ENCODE measurements around the gene TREML2.

The TREML2 gene

DNA sequence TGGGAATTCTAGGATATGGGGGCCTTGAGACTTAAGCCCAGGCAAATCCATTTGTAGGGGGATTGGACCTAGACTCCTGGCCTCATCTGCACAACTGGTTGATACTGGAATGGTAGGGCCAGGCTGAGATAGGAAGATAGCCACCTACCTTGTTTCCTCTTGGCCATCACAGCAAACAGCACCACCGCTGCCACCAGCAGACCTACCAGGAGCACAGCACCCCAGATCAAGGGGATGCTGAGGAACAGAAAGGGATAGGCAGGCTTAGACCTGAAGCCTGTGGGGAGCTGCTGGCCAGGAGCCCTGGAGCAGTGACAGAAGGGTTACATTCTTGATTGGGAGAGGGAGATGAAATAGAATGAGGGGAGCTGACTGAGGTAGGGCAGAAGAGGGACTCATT lies 50.3 kb downstream of the TREML2 start:
- TF ChIP-seq, protein P1, sequence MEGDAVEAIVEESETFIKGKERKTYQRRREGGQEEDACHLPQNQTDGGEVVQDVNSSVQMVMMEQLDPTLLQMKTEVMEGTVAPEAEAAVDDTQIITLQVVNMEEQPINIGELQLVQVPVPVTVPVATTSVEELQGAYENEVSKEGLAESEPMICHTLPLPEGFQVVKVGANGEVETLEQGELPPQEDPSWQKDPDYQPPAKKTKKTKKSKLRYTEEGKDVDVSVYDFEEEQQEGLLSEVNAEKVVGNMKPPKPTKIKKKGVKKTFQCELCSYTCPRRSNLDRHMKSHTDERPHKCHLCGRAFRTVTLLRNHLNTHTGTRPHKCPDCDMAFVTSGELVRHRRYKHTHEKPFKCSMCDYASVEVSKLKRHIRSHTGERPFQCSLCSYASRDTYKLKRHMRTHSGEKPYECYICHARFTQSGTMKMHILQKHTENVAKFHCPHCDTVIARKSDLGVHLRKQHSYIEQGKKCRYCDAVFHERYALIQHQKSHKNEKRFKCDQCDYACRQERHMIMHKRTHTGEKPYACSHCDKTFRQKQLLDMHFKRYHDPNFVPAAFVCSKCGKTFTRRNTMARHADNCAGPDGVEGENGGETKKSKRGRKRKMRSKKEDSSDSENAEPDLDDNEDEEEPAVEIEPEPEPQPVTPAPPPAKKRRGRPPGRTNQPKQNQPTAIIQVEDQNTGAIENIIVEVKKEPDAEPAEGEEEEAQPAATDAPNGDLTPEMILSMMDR (IDR thresholded peaks at IDR 0.05; ENCODE audit: poor library complexity, severe bottlenecking), result no peak
- no peaks in the 10 kb centered on the region for H3K36me3 ChIP-seq (ENCODE audit: low read depth)
- no peak for DNase-seq (ENCODE audit: low spot score)
- no peak for ATAC-seq (ENCODE audit: low read depth)
- H3K27ac ChIP-seq (ENCODE audit: poor library complexity, severe bottlenecking), result no peak overlapping the region
- H3K9me3 ChIP-seq (ENCODE audit: severe bottlenecking), result no peaks in the 10 kb centered on the region
- H3K4me3 ChIP-seq (ENCODE audit: severe bottlenecking), result no peak overlapping the region
- H3K27me3 ChIP-seq (ENCODE audit: insufficient read depth, poor library complexity, severe bottlenecking), result no peaks in the 10 kb centered on the region
- H3K4me1 ChIP-seq (ENCODE audit: insufficient read depth, poor library complexity, severe bottlenecking), result no peaks in the 10 kb centered on the region

DNA sequence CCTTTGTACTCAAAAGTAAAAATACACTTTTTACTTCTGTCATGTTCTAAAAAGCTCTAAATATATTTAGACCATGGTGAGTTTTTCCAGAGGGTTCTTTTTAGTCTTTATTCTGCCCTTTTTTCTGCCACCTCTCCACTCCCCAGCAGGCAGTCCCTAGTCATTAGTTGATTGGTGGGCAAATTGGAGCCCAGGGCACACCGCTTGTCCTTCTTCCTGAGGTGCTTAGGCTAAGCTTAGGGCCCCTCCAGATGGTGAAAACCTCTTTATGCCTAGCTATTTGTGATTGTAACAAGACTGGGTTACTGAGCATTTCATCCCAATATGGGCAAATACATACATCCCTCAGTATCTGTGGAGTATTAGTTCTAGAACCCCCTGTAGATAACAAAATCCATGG lies 53.0 kb downstream of the TREML2 start:
- ATAC-seq (ENCODE audit: low read depth) (no peak), DNase-seq (ENCODE audit: low spot score) (no peak)
- Histone ChIP-seq H3K27ac (ENCODE audit: poor library complexity, severe bottlenecking) (no peak overlapping the region), H3K4me1 (ENCODE audit: insufficient read depth, poor library complexity, severe bottlenecking) (no peaks in the 10 kb centered on the region), H3K27me3 (ENCODE audit: insufficient read depth, poor library complexity, severe bottlenecking) (no peaks in the 10 kb centered on the region), H3K9me3 (ENCODE audit: severe bottlenecking) (no peaks in the 10 kb centered on the region), H3K36me3 (ENCODE audit: low read depth) (no peaks in the 10 kb centered on the region), H3K4me3 (ENCODE audit: severe bottlenecking) (no peak overlapping the region)
- TF ChIP-seq, protein P1 (IDR thresholded peaks at IDR 0.05; ENCODE audit: poor library complexity, severe bottlenecking), result no peak
